RWPE1 (cell line): ENCODE data around the gene SPRED3.

ENCODE experiments used
- CTCF ChIA-PET: fragments of 350-600 bp; sonication (Branson Sonifier 250); formaldehyde crosslinking; extraction: SDS; loops from one replicate; lab custom pipeline; 2021; lab: Yijun Ruan, JAX
- POLR2A ChIA-PET: fragments of 400-600 bp; formaldehyde crosslinking; extraction: SDS; loops from one replicate; lab custom pipeline; 2020; ENCODE audit warnings: antibody characterized with exemption; ENCODE audit not compliant: low non-redundant PET; lab: Yijun Ruan, JAX
- DNase-seq: peaks from one replicate; pipeline ENCODE4 v3.0.0; 2012; ENCODE audit warnings: low spot score
- H3K27ac ChIP-seq: fragments of 450-650 bp; 2 replicates; pipeline ENCODE4 v1.5.1; 2017
- TF ChIP-seq, protein P1 (sequence below): fragments of 450-650 bp; conservative IDR thresholded peaks from 2 replicates; pipeline ENCODE4 v1.5.1; 2017; ENCODE audit warnings: low read depth, mild to moderate bottlenecking

SPRED3 gene

DNA sequence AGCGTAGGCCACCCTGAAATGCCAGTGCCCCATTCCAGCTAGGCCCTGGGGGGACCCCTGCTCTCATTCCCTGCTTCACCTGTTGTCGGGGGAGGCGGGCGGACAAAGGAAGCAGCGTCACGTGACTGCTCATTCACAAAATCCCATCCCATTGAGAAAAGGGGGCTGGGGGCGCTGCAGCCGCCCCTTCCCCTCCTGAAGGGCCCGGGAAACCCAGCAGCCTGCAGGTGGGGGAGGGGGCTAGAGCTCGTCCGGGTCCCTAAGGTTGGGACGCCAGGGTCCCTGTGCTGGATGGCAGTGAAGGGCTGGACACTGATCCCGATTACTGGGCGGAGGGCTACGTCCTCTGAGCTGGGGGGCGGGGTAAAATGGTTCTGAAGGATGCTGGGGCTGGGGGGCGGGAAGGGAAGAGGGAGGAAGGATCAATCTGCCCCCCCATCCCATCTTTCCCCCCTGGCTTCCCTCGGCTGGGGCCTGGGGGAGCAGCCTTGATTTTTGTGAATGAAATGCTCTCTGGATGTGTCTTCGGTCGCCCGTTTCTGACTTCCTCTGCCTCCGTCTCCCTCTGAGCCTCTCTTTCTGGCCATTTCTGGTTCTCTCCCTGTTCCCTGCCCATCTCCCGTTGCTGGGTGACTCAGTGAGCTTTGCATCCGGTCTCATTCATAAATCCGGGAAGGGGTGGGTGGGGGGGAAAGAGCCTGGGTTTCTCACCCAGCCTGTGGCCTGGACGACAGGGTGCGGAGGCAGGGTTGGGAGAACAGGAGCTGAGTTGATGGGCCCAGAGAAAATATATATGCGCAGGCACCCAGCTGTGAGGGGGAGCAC lies 816 bp downstream of the SPRED3 start:
- H3K27ac ChIP-seq: peak overlapping the region; percentile 94
- CTCF ChIA-PET: no interaction called here
- POLR2A ChIA-PET: interaction anchor here (0.6 kb wide), 1 partner anchor 13 kb away, joined by 4 read pairs; no protein-coding TSS in a partner anchor
- peak; percentile 91 for DNase-seq
- TF ChIP-seq, protein P1, sequence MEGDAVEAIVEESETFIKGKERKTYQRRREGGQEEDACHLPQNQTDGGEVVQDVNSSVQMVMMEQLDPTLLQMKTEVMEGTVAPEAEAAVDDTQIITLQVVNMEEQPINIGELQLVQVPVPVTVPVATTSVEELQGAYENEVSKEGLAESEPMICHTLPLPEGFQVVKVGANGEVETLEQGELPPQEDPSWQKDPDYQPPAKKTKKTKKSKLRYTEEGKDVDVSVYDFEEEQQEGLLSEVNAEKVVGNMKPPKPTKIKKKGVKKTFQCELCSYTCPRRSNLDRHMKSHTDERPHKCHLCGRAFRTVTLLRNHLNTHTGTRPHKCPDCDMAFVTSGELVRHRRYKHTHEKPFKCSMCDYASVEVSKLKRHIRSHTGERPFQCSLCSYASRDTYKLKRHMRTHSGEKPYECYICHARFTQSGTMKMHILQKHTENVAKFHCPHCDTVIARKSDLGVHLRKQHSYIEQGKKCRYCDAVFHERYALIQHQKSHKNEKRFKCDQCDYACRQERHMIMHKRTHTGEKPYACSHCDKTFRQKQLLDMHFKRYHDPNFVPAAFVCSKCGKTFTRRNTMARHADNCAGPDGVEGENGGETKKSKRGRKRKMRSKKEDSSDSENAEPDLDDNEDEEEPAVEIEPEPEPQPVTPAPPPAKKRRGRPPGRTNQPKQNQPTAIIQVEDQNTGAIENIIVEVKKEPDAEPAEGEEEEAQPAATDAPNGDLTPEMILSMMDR: no peak

DNA sequence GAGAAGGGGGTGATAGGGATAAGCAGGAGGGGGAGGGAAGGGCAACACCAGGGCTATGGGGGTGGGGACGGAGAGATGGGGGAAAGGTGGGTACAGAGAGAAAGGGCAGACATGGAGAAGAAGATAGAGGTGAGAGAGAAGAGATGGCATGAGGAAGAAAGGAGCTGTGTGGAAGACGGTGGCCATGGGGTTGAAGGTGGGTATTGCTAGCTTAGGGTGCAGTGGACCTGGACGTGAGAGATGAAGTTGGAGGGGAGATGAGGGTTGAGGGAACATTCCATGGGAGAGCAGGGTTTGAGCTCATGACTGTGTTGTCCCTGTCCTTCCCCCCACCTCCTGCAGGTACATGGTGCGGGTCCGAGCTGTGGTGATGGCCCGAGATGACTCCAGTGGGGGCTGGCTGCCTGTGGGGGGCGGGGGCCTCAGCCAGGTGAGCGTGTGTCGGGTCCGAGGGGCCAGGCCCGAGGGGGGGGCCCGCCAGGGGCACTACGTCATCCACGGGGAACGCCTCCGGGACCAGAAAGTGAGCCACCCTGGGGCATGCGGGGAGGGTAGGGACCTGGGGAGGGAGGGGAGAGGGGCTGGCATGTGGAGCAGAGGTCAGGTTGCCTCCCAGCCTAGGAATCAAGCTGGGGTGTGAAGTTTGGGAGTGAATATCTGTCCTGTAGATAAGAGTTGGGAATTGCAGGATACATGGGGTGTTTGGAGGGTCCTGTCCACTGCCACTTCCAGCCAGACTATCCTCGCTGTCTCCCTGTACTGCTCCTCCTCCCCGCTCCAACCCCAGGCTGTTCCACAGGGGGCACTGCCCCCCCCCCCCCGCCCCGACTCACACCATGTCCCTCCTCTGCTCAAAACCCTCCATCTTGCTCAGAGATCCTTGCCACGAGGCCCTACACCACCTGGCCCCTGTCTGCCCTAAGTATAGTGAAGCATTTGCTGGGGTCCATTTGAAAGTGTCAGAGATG lies 1.7 kb downstream of the SPRED3 start:
- peak overlapping the region; percentile 94 for H3K27ac ChIP-seq
- TF ChIP-seq, protein P1: no peak
- POLR2A ChIA-PET: no interaction called here
- CTCF ChIA-PET: no interaction called here
- no peak for DNase-seq

DNA sequence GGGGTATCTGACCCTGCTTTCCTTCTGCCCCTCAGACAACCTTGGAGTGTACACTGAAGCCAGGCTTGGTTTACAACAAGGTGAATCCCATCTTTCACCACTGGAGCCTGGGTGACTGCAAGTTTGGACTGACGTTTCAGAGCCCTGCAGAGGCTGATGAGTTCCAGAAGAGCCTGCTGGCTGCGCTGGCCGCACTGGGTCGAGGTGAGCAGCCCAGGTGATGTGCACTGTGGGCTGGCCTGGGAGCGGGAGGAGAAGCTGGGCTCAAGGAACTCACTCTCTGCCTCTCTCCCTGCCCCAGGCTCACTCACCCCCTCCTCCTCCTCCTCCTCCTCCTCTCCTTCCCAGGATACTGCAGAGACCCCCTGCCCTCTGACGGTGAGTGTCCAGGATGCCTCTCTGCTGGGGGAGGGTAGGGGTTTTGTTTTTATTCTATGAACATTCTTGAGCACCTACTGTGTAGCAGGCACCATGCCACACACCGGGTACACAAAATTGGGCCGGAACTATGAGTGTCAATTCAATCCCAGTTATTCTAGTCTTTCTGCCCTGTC lies 3.5 kb downstream of the SPRED3 start:
- ChIA-PET CTCF (no interaction called here), POLR2A (no interaction called here)
- TF ChIP-seq, protein P1: no peak
- peak overlapping the region; percentile 47 for H3K27ac ChIP-seq
- DNase-seq: no peak

DNA sequence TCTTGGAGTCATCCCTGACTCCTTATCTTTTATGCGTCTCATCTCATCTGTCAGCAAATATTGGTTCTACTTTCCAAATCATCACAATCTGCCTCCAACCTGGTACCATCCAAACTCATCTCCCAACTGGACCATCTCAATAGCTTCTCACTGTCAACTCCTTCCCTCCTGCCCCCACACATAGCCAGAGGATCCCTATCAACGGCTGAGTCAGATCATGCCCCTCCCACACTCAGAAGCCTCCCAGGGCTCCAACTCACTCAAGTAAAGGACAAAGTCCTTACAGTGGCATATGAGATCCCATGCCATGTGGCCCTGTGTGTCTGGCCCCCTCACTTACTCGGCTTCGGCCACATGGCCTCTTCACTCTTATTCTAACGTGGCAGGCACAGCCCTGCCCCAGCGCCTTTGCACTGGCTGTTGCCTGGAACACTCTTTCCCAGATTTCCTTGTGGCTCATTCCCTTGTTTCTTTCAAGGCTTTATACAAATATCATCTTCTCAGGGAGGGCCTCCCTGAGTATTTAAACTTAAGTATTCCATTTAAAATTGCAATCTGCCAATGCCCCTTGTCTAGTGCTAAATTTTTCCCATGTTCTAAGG lies 4.3 kb downstream of the SPRED3 start:
- TF ChIP-seq, protein P1: no peak
- H3K27ac ChIP-seq: peak overlapping the region; percentile 37
- no peak for DNase-seq
- ChIA-PET CTCF (interaction anchor here (0.6 kb wide), 1 partner anchor 10 kb away, joined by 3 read pairs; no protein-coding TSS in a partner anchor), POLR2A (no interaction called here)

DNA sequence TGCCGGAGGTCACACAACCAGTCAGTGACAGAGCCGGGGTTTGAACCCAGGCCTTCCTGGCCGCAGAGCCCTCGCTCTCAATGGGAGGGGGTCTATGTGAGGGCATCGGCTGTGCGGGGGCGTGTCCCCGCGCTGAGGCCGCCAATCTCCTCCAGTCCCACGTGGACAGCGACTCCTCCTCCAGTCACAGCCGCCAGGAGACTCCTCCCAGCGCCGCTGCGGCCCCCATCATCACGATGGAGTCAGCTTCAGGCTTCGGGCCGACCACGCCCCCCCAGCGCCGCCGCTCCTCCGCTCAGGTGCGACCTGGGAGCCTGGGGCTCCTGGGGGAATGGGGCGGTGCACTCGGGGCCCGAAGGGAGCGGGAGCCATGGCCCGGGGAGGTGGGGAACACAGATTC lies 6.0 kb downstream of the SPRED3 start:
- ChIA-PET POLR2A (no interaction called here), CTCF (interaction anchor here (1.2 kb wide), 1 partner anchor 9 kb away, joined by 5 read pairs; the partner anchor contains the start of gene FAM98C)
- DNase-seq: no peak
- no peak overlapping the region for H3K27ac ChIP-seq
- TF ChIP-seq, protein P1: no peak
